Mesothelial cell of epicardium (in vitro differentiated cells): ENCODE data around the gene LHFPL5. TPM values are rescaled to one million over a fixed set of nuclear protein-coding genes. Genes with fewer than 3 reads are reported as not detected.

ENCODE experiments used
- DNase-seq, 2 experiments: peaks; one replicate each; pipeline ENCODE4 v3.0.0; 2021; ENCODE audit warnings: low spot score in 2 of 2; ENCODE audit not compliant: unreplicated experiment in 2 of 2
- H3K27ac Mint-ChIP-seq: 2 replicates; pipeline ENCODE4 v1.8.0; 2021; ENCODE audit warnings: mixed read lengths
- H3K27me3 Mint-ChIP-seq: 2 replicates; pipeline ENCODE4 v1.8.0; 2021; ENCODE audit warnings: low read depth, mixed read lengths
- H3K36me3 Mint-ChIP-seq: 2 replicates; pipeline ENCODE4 v1.8.0; 2021; ENCODE audit warnings: mixed read lengths
- H3K4me1 Mint-ChIP-seq: 2 replicates; pipeline ENCODE4 v1.8.0; 2021; ENCODE audit warnings: mixed read lengths
- H3K4me3 Mint-ChIP-seq: 2 replicates; pipeline ENCODE4 v1.8.0; 2021; ENCODE audit warnings: mild to moderate bottlenecking, moderate library complexity, mixed read lengths
- H3K9me3 Mint-ChIP-seq: 2 replicates; pipeline ENCODE4 v1.8.0; 2021; ENCODE audit warnings: mixed read lengths
- CTCF ChIP-seq: fragments of 200-600 bp; sonication (generic); IDR thresholded peaks from one replicate; pipeline ENCODE4 v1.5.0; 2021; ENCODE audit warnings: antibody characterized with exemption; ENCODE audit not compliant: unreplicated experiment
- total RNA-seq: library from RNA; stranded (reverse); gene quantifications from 3 replicates; pipeline ENCODE4 v1.2.1, GENCODE V29; 2021

Gene LHFPL5
- total RNA-seq, 1 donor from 2014 or later: not detected

- Mint-ChIP-seq H3K36me3 (peaks cover 50% of the 10 kb centered on the region), H3K4me1 (no peaks in the 10 kb centered on the region)
- no peak for TF ChIP-seq CTCF
Observed at GRCh38 chr6:35859367-35859766, 54.2 kb downstream of the LHFPL5 start.

More at GRCh38 chr6:35859367-35859766, 54.2 kb downstream of the LHFPL5 start:
- Mint-ChIP-seq H3K4me3 (no peak overlapping the region), H3K9me3 (peaks cover 9% of the 10 kb centered on the region), H3K27me3 (no peaks in the 10 kb centered on the region), H3K27ac (no peak overlapping the region)
- no peak for DNase-seq

Other genes starting within 250 kb of the LHFPL5 start
- 7.3 to 7.6 TPM (median 7.3 TPM) in 3 replicates for gene FKBP5, start 116.4 kb upstream of the LHFPL5 start, total RNA-seq
- 3.3 to 4.9 TPM (median 4.2 TPM) in 3 replicates for gene ARMC12, start 68.3 kb upstream of the LHFPL5 start, total RNA-seq
- not detected in 3 replicates for gene CLPSL2, start 28.8 kb upstream of the LHFPL5 start, total RNA-seq
- 0.40 TPM in 1 of 3 replicates, not detected in the others for gene CLPSL1, start 24.3 kb upstream of the LHFPL5 start, total RNA-seq
- not detected in 3 replicates for gene CLPS, start 8.0 kb upstream of the LHFPL5 start, total RNA-seq
- gene SRPK1, start 115.7 kb downstream of the LHFPL5 start, total RNA-seq: 70.2 to 71.9 TPM (median 71.0 TPM) in 3 replicates
- gene SLC26A8, start 219.3 kb downstream of the LHFPL5 start, total RNA-seq: 0.27 to 0.38 TPM (median 0.29 TPM) in 3 replicates
- 51.1 to 54.8 TPM (median 54.8 TPM) in 3 replicates for gene MAPK14, start 222.5 kb downstream of the LHFPL5 start, total RNA-seq